ENCODE measurements around the gene ZNF385B. TPM values are rescaled to one million over a fixed set of nuclear protein-coding genes. Genes with fewer than 3 reads are reported as not detected.
A peak's percentile ranks its signal among the peaks of the same experiment; 100 is the strongest.

ZNF385B gene
- total and polyA plus RNA-seq, 5 donors from 2014 or later, result not detected

GRCh38 chr2:179703702-179704101, 157.7 kb downstream of the ZNF385B start:
- Mint-ChIP-seq H3K9me3 (peaks cover 0 to 5% (median 0%) of the 10 kb centered on the region in 7 donors), H3K36me3 (no peaks in the 10 kb centered on the region), H3K27me3 (no peaks in the 10 kb centered on the region), H3K27ac (no peak overlapping the region), H3K4me3 (no peak overlapping the region), H3K4me1 (no peaks in the 10 kb centered on the region)
- Histone ChIP-seq H3K4me1 (ENCODE audit: control insufficient read depth, insufficient read depth, low read length, poor library complexity, severe bottlenecking) (no peaks in the 10 kb centered on the region), H3K4me3 (ENCODE audit: low read depth, low read length) (no peak overlapping the region), H3K27ac (ENCODE audit: insufficient read depth, low read length, poor library complexity, severe bottlenecking) (no peak overlapping the region), H3K9me3 (ENCODE audit: control insufficient read depth in 2 of 2, low read length in 2 of 2) (no peaks in the 10 kb centered on the region), H3K27me3 (ENCODE audit: control insufficient read depth, insufficient read depth, low read length) (no peaks in the 10 kb centered on the region), H3K36me3 (ENCODE audit: control insufficient read depth, insufficient read depth, low read length) (no peaks in the 10 kb centered on the region)
- no peak for ATAC-seq (ENCODE audit: low read depth in 2 of 2)
- DNase-seq, result no peak

GRCh38 chr2:179702912-179703311, 158.5 kb downstream of the ZNF385B start:
- Mint-ChIP-seq H3K4me1 (no peaks in the 10 kb centered on the region), H3K36me3 (no peaks in the 10 kb centered on the region), H3K4me3 (no peak overlapping the region), H3K27me3 (no peaks in the 10 kb centered on the region), H3K9me3 (peaks cover 0 to 5% (median 0%) of the 10 kb centered on the region in 7 donors), H3K27ac (no peak overlapping the region)
- Histone ChIP-seq H3K27me3 (ENCODE audit: control insufficient read depth, insufficient read depth, low read length) (no peaks in the 10 kb centered on the region), H3K4me1 (ENCODE audit: control insufficient read depth, insufficient read depth, low read length, poor library complexity, severe bottlenecking) (no peaks in the 10 kb centered on the region), H3K36me3 (ENCODE audit: control insufficient read depth, insufficient read depth, low read length) (no peaks in the 10 kb centered on the region), H3K9me3 (ENCODE audit: control insufficient read depth in 2 of 2, low read length in 2 of 2) (no peaks in the 10 kb centered on the region), H3K4me3 (ENCODE audit: low read depth, low read length) (no peak overlapping the region), H3K27ac (ENCODE audit: insufficient read depth, low read length, poor library complexity, severe bottlenecking) (no peak overlapping the region)
- DNase-seq (no peak), ATAC-seq (ENCODE audit: low read depth in 2 of 2) (no peak)

GRCh38 chr2:179701524-179702110, 159.8 kb downstream of the ZNF385B start:
- no peak for ATAC-seq (ENCODE audit: low read depth in 2 of 2)
- DNase-seq, result no peak
- no peaks in the 10 kb centered on the region for H3K4me1 Mint-ChIP-seq
- Histone ChIP-seq H3K4me1 (ENCODE audit: control insufficient read depth, insufficient read depth, low read length, poor library complexity, severe bottlenecking) (no peaks in the 10 kb centered on the region), H3K9me3 (ENCODE audit: control insufficient read depth in 2 of 2, low read length in 2 of 2) (no peaks in the 10 kb centered on the region), H3K36me3 (ENCODE audit: control insufficient read depth, insufficient read depth, low read length) (no peaks in the 10 kb centered on the region), H3K27me3 (ENCODE audit: control insufficient read depth, insufficient read depth, low read length) (no peaks in the 10 kb centered on the region), H3K4me3 (ENCODE audit: low read depth, low read length) (no peak overlapping the region), H3K27ac (ENCODE audit: insufficient read depth, low read length, poor library complexity, severe bottlenecking) (no peak overlapping the region)
- no peak overlapping the region for H3K27ac Mint-ChIP-seq
- no peak overlapping the region for H3K4me3 Mint-ChIP-seq
- H3K36me3 Mint-ChIP-seq, result no peaks in the 10 kb centered on the region
- H3K9me3 Mint-ChIP-seq, result peaks cover 0 to 5% (median 0%) of the 10 kb centered on the region in 7 donors
- H3K27me3 Mint-ChIP-seq, result no peaks in the 10 kb centered on the region

- Mint-ChIP-seq H3K9me3 (peaks cover 0 to 6% (median 0%) of the 10 kb centered on the region in 7 donors), H3K27ac (no peak overlapping the region), H3K27me3 (no peaks in the 10 kb centered on the region), H3K4me1 (no peaks in the 10 kb centered on the region), H3K4me3 (no peak overlapping the region), H3K36me3 (no peaks in the 10 kb centered on the region)
- DNase-seq (no peak), ATAC-seq (ENCODE audit: low read depth in 2 of 2) (no peak)
- no peaks in the 10 kb centered on the region for H3K4me1 ChIP-seq (ENCODE audit: control insufficient read depth, insufficient read depth, low read length, poor library complexity, severe bottlenecking)
- no peaks in the 10 kb centered on the region for H3K9me3 ChIP-seq (ENCODE audit: control insufficient read depth in 2 of 2, low read length in 2 of 2)
- H3K36me3 ChIP-seq (ENCODE audit: control insufficient read depth, insufficient read depth, low read length), result no peaks in the 10 kb centered on the region
- H3K4me3 ChIP-seq (ENCODE audit: low read depth, low read length), result no peak overlapping the region
- H3K27ac ChIP-seq (ENCODE audit: insufficient read depth, low read length, poor library complexity, severe bottlenecking), result no peak overlapping the region
- H3K27me3 ChIP-seq (ENCODE audit: control insufficient read depth, insufficient read depth, low read length), result no peaks in the 10 kb centered on the region
These were observed 165.9 kb downstream of the ZNF385B start for GRCh38 chr2:179695486-179695885.

GRCh38 chr2:179694963-179695362, 166.4 kb downstream of the ZNF385B start:
- Histone ChIP-seq H3K27me3 (ENCODE audit: control insufficient read depth, insufficient read depth, low read length) (no peaks in the 10 kb centered on the region), H3K36me3 (ENCODE audit: control insufficient read depth, insufficient read depth, low read length) (no peaks in the 10 kb centered on the region), H3K4me1 (ENCODE audit: control insufficient read depth, insufficient read depth, low read length, poor library complexity, severe bottlenecking) (no peaks in the 10 kb centered on the region), H3K9me3 (ENCODE audit: control insufficient read depth in 2 of 2, low read length in 2 of 2) (no peaks in the 10 kb centered on the region), H3K4me3 (ENCODE audit: low read depth, low read length) (no peak overlapping the region), H3K27ac (ENCODE audit: insufficient read depth, low read length, poor library complexity, severe bottlenecking) (no peak overlapping the region)
- Mint-ChIP-seq H3K4me3 (no peak overlapping the region), H3K4me1 (no peaks in the 10 kb centered on the region), H3K27ac (no peak overlapping the region), H3K9me3 (peaks cover 0 to 3% (median 0%) of the 10 kb centered on the region in 7 donors), H3K27me3 (no peaks in the 10 kb centered on the region), H3K36me3 (no peaks in the 10 kb centered on the region)
- DNase-seq (no peak), ATAC-seq (ENCODE audit: low read depth in 2 of 2) (no peak)

GRCh38 chr2:179692610-179693009, 168.8 kb downstream of the ZNF385B start:
- no peak for ATAC-seq (ENCODE audit: low read depth in 2 of 2)

GRCh38 chr2:179692043-179692442, 169.4 kb downstream of the ZNF385B start:
- Histone ChIP-seq H3K9me3 (ENCODE audit: control insufficient read depth in 2 of 2, low read length in 2 of 2) (no peaks in the 10 kb centered on the region), H3K27ac (ENCODE audit: insufficient read depth, low read length, poor library complexity, severe bottlenecking) (no peak overlapping the region), H3K36me3 (ENCODE audit: control insufficient read depth, insufficient read depth, low read length) (no peaks in the 10 kb centered on the region), H3K4me1 (ENCODE audit: control insufficient read depth, insufficient read depth, low read length, poor library complexity, severe bottlenecking) (no peaks in the 10 kb centered on the region), H3K27me3 (ENCODE audit: control insufficient read depth, insufficient read depth, low read length) (no peaks in the 10 kb centered on the region), H3K4me3 (ENCODE audit: low read depth, low read length) (no peak overlapping the region)
- Mint-ChIP-seq H3K36me3 (no peaks in the 10 kb centered on the region), H3K4me1 (no peaks in the 10 kb centered on the region), H3K27ac (peak overlapping the region in 1 of 3 donors; percentile 39), H3K27me3 (no peaks in the 10 kb centered on the region), H3K4me3 (no peak overlapping the region), H3K9me3 (peaks cover 0 to 3% (median 0%) of the 10 kb centered on the region in 7 donors)
- ATAC-seq (ENCODE audit: low read depth in 2 of 2), result no peak
- DNase-seq, result no peak

More at GRCh38 chr2:179692610-179693009, 168.8 kb downstream of the ZNF385B start:
- H3K36me3 Mint-ChIP-seq, result no peaks in the 10 kb centered on the region
- no peak for DNase-seq
- Histone ChIP-seq H3K27me3 (ENCODE audit: control insufficient read depth, insufficient read depth, low read length) (no peaks in the 10 kb centered on the region), H3K4me3 (ENCODE audit: low read depth, low read length) (no peak overlapping the region), H3K27ac (ENCODE audit: insufficient read depth, low read length, poor library complexity, severe bottlenecking) (no peak overlapping the region), H3K36me3 (ENCODE audit: control insufficient read depth, insufficient read depth, low read length) (no peaks in the 10 kb centered on the region), H3K4me1 (ENCODE audit: control insufficient read depth, insufficient read depth, low read length, poor library complexity, severe bottlenecking) (no peaks in the 10 kb centered on the region), H3K9me3 (ENCODE audit: control insufficient read depth in 2 of 2, low read length in 2 of 2) (no peaks in the 10 kb centered on the region)
- H3K27me3 Mint-ChIP-seq, result no peaks in the 10 kb centered on the region
- peaks cover 0 to 3% (median 0%) of the 10 kb centered on the region in 7 donors for H3K9me3 Mint-ChIP-seq
- no peaks in the 10 kb centered on the region for H3K4me1 Mint-ChIP-seq
- H3K27ac Mint-ChIP-seq, result no peak overlapping the region
- no peak overlapping the region for H3K4me3 Mint-ChIP-seq

GRCh38 chr2:179691235-179691634, 170.2 kb downstream of the ZNF385B start:
- no peak for DNase-seq
- Mint-ChIP-seq H3K36me3 (no peaks in the 10 kb centered on the region), H3K9me3 (peaks cover 0 to 3% (median 0%) of the 10 kb centered on the region in 7 donors), H3K27me3 (no peaks in the 10 kb centered on the region), H3K27ac (no peak overlapping the region), H3K4me1 (no peaks in the 10 kb centered on the region), H3K4me3 (no peak overlapping the region)
- H3K4me1 ChIP-seq (ENCODE audit: control insufficient read depth, insufficient read depth, low read length, poor library complexity, severe bottlenecking), result no peaks in the 10 kb centered on the region
- no peaks in the 10 kb centered on the region for H3K27me3 ChIP-seq (ENCODE audit: control insufficient read depth, insufficient read depth, low read length)
- ATAC-seq (ENCODE audit: low read depth in 2 of 2), result no peak
- H3K36me3 ChIP-seq (ENCODE audit: control insufficient read depth, insufficient read depth, low read length), result no peaks in the 10 kb centered on the region
- H3K4me3 ChIP-seq (ENCODE audit: low read depth, low read length), result no peak overlapping the region
- H3K27ac ChIP-seq (ENCODE audit: insufficient read depth, low read length, poor library complexity, severe bottlenecking), result no peak overlapping the region
- H3K9me3 ChIP-seq (ENCODE audit: control insufficient read depth in 2 of 2, low read length in 2 of 2), result no peaks in the 10 kb centered on the region
